ENCODE measurements around the gene BCL11A.

DNA sequence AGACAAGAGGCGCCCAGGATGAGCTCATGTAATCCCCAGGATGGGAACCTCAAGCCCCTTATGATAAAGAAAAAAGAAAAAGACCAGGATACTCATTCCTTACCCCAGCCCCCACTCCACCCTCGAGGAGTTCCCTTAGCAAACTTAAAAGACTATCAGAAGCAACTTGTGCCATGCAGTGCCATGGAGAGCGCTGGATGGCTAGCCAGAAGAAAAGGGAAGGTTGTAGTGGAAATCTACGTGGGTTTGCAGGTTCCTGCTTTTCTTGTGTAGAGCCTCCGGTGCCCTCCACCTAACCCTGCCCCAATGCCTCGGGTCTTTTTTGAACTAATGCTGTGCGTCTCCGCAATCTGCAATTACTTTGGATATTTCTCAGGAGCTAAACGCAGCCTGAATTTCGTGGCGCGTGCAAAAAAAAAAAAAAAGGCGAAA, 16.2 kb upstream of the BCL11A start:
- no peak for TF ChIP-seq EZH2 (IDR thresholded peaks at IDR 0.05)
- TF ChIP-seq POLR2AphosphoS5 (IDR thresholded peaks at IDR 0.05; ENCODE audit: borderline replicate concordance, low read depth, low read length) = no peak

All from SK-N-MC (cell line).